HL-60 (cell line): ENCODE data around the gene SEBOX.

Experiments
- GABPA ChIP-seq: IDR thresholded peaks from 2 replicates; pipeline ENCODE4 v1.6.1; 2012; ENCODE audit warnings: low read depth
- POLR2AphosphoS5 ChIP-seq: IDR thresholded peaks from 2 replicates; pipeline ENCODE4 v1.6.1; 2012; ENCODE audit warnings: low read depth
- SPI1 ChIP-seq: IDR thresholded peaks from 2 replicates; pipeline ENCODE4 v1.6.1; 2012; ENCODE audit warnings: low read depth, mild to moderate bottlenecking, borderline replicate concordance
- TF ChIP-seq, protein P1 (sequence below): IDR thresholded peaks from one replicate; pipeline ENCODE4 v1.5.1; 2011; ENCODE audit warnings: low read length, control low read depth, inconsistent platforms; ENCODE audit not compliant: insufficient read depth
- TF ChIP-seq, protein P2 (sequence below): IDR thresholded peaks from 2 replicates; pipeline ENCODE4 v1.6.1; 2012; ENCODE audit warnings: low read depth; ENCODE audit not compliant: insufficient replicate concordance

DNA sequence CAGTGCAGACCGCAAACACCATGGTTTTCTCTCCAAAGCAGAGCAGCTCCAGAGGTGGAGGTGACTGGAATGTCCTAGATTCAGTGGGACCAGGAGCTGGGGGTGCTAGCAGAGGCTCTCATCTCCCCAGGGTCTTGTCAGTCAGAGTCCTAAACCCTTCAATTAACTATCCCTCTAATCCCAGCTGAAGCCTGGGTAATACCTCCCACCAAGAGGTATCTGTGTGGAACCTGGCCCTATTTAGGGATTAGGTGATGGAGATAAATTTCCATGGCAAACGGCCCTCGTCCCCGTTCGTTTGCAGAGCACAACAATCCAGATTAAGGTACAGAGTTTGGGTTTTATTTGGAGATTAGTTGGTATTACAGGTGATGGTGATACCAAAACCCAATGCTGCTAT, 1.8 kb downstream of the SEBOX start:
- TF ChIP-seq, protein P1, sequence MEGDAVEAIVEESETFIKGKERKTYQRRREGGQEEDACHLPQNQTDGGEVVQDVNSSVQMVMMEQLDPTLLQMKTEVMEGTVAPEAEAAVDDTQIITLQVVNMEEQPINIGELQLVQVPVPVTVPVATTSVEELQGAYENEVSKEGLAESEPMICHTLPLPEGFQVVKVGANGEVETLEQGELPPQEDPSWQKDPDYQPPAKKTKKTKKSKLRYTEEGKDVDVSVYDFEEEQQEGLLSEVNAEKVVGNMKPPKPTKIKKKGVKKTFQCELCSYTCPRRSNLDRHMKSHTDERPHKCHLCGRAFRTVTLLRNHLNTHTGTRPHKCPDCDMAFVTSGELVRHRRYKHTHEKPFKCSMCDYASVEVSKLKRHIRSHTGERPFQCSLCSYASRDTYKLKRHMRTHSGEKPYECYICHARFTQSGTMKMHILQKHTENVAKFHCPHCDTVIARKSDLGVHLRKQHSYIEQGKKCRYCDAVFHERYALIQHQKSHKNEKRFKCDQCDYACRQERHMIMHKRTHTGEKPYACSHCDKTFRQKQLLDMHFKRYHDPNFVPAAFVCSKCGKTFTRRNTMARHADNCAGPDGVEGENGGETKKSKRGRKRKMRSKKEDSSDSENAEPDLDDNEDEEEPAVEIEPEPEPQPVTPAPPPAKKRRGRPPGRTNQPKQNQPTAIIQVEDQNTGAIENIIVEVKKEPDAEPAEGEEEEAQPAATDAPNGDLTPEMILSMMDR, result no peak
- TF ChIP-seq POLR2AphosphoS5, result no peak
- TF ChIP-seq, protein P2, sequence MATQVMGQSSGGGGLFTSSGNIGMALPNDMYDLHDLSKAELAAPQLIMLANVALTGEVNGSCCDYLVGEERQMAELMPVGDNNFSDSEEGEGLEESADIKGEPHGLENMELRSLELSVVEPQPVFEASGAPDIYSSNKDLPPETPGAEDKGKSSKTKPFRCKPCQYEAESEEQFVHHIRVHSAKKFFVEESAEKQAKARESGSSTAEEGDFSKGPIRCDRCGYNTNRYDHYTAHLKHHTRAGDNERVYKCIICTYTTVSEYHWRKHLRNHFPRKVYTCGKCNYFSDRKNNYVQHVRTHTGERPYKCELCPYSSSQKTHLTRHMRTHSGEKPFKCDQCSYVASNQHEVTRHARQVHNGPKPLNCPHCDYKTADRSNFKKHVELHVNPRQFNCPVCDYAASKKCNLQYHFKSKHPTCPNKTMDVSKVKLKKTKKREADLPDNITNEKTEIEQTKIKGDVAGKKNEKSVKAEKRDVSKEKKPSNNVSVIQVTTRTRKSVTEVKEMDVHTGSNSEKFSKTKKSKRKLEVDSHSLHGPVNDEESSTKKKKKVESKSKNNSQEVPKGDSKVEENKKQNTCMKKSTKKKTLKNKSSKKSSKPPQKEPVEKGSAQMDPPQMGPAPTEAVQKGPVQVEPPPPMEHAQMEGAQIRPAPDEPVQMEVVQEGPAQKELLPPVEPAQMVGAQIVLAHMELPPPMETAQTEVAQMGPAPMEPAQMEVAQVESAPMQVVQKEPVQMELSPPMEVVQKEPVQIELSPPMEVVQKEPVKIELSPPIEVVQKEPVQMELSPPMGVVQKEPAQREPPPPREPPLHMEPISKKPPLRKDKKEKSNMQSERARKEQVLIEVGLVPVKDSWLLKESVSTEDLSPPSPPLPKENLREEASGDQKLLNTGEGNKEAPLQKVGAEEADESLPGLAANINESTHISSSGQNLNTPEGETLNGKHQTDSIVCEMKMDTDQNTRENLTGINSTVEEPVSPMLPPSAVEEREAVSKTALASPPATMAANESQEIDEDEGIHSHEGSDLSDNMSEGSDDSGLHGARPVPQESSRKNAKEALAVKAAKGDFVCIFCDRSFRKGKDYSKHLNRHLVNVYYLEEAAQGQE, result no peak
- no peak for TF ChIP-seq GABPA
- TF ChIP-seq SPI1, result no peak
